ENCODE measurements around the gene PRPF4.
"Not testable (repeated sequence)": the region's sequence is repeated elsewhere in the genome, so short reads cannot be mapped to it uniquely, and the experiment has no call there.

Gene PRPF4

GRCh38 chr9:113275157-113276131, at the start of gene PRPF4, which contains the start of gene CDC26:
Gene PRPF4 (plus strand): TSS chr9:113275658. CDS start chr9:113275744, 86 bp downstream.
Gene CDC26 (minus strand): TSS chr9:113275572. CDS start chr9:113272507, 3,065 bp downstream.
- peak; percentile 98 for DNase-seq (ENCODE audit: extremely low spot score)
- TF ChIP-seq CTBP1 (IDR thresholded peaks at IDR 0.05; ENCODE audit: borderline replicate concordance) (no peak), FOXK2 (IDR thresholded peaks at IDR 0.05) (no peak), BHLHE40 (IDR thresholded peaks at IDR 0.05; ENCODE audit: borderline replicate concordance) (no peak), L3MBTL2 (conservative IDR thresholded peaks at IDR 0.05) (peak; percentile 66), ARNT (IDR thresholded peaks at IDR 0.05) (no peak), ELF4 (IDR thresholded peaks at IDR 0.05) (peak; percentile 54), SUZ12 (IDR thresholded peaks at IDR 0.05) (no peak), FOXM1 (IDR thresholded peaks at IDR 0.05; ENCODE audit: borderline replicate concordance) (no peak)
- TF ChIP-seq, protein P1, sequence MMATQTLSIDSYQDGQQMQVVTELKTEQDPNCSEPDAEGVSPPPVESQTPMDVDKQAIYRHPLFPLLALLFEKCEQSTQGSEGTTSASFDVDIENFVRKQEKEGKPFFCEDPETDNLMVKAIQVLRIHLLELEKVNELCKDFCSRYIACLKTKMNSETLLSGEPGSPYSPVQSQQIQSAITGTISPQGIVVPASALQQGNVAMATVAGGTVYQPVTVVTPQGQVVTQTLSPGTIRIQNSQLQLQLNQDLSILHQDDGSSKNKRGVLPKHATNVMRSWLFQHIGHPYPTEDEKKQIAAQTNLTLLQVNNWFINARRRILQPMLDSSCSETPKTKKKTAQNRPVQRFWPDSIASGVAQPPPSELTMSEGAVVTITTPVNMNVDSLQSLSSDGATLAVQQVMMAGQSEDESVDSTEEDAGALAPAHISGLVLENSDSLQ (IDR thresholded peaks at IDR 0.05) = peak; percentile 79
- CTCF ChIA-PET = interaction anchor here (0.6 to 2.0 kb wide), 11 partner anchors 13 to 381 kb away, joined by 3 to 9 read pairs (median 3); partner anchors contain the start of gene ALAD
- POLR2A ChIA-PET = interaction anchor here (0.6 to 2.4 kb wide), 29 partner anchors 9 to 404 kb away, joined by 3 to 28 read pairs (median 5); partner anchors contain the start of genes ALAD, BSPRY, C9orf43 and FKBP15

DNA sequence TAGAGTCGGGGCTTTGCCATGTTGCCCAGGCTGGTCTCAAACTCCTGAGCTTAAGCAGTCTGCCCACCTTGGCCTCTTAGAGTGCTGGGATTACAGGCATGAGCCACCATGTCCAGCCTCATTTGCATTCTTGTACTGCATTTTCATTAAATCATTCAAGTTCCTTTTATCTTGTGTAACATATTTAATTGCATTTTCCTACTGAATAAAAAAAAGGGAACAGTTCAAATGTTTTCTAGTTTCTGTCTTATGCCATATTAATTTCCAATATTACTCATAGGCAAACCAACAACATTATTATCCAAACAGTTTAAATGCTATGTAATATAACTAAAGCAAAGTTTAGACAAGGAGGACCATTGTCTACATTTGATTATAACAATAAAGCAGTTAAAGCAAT, 48.0 kb upstream of the PRPF4 start:
- POLR2A ChIA-PET = no interaction called here
- CTCF ChIA-PET = no interaction called here

DNA sequence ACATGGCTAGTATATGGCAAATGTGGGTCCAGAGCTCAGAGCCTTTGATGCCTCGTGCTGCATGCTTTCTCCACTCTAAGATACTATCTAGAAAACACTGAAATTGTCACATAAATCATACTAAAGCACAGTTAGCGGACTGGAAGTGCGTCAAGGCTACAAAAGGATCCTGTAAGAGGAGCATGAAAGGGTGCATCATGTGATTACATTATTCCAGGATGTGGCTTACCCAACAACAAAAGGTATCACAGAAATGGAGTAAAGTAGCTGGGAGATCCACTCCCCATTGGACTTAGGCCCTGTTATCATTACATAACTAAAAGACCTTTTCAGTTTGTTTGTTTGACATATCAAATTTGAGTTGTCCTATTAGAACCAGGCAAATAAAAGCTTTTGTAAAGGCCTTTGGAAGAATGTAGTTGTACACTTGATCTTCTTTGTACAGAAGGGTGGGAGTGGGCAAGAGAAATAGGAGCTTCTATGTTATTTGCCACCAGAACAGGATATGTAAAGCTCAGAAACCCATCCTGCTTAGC, 47.3 kb upstream of the PRPF4 start:
- ChIA-PET POLR2A (interaction anchor here (1.0 kb wide), 1 partner anchor 47 kb away, joined by 6 read pairs; the partner anchor contains the start of genes CDC26 and PRPF4), CTCF (interaction anchor here (0.7 kb wide), 1 partner anchor 47 kb away, joined by 3 read pairs; no protein-coding TSS in a partner anchor)
- no peak for TF ChIP-seq ELF4 (IDR thresholded peaks at IDR 0.05)
- TF ChIP-seq FOXM1 (IDR thresholded peaks at IDR 0.05; ENCODE audit: borderline replicate concordance) = no peak
- no peak for TF ChIP-seq ZNF384 (IDR thresholded peaks at IDR 0.05)
- no peak for TF ChIP-seq HDGF (IDR thresholded peaks at IDR 0.05; ENCODE audit: borderline replicate concordance)
- no peak for TF ChIP-seq BHLHE40 (IDR thresholded peaks at IDR 0.05; ENCODE audit: borderline replicate concordance)
- TF ChIP-seq, protein P1 (IDR thresholded peaks at IDR 0.05) = peak; percentile 62
- TF ChIP-seq TARDBP (IDR thresholded peaks at IDR 0.05) = no peak
- no peak for TF ChIP-seq LEF1 (IDR thresholded peaks at IDR 0.05; ENCODE audit: borderline replicate concordance)
- no peak for TF ChIP-seq CTBP1 (IDR thresholded peaks at IDR 0.05; ENCODE audit: borderline replicate concordance)
- peak; percentile 34; the same call in 1 of the 2 replicates for TF ChIP-seq L3MBTL2 (conservative IDR thresholded peaks at IDR 0.05)
- no peak for TF ChIP-seq NFRKB (IDR thresholded peaks at IDR 0.05)
- no peak for TF ChIP-seq FOXA1 (IDR thresholded peaks at IDR 0.05)
- no peak for TF ChIP-seq ARNT (IDR thresholded peaks at IDR 0.05)
- no peak for TF ChIP-seq SP1 (IDR thresholded peaks at IDR 0.05)
- DNase-seq (ENCODE audit: extremely low spot score) = no peak

More for the DNA sequence above, 48.0 kb upstream of the PRPF4 start:
- DNase-seq (ENCODE audit: extremely low spot score) = no peak
- TF ChIP-seq CTBP1 (IDR thresholded peaks at IDR 0.05; ENCODE audit: borderline replicate concordance) (no peak), NFRKB (IDR thresholded peaks at IDR 0.05) (no peak), SUZ12 (IDR thresholded peaks at IDR 0.05) (no peak), ARNT (IDR thresholded peaks at IDR 0.05) (no peak), ZNF384 (IDR thresholded peaks at IDR 0.05) (no peak)

GRCh38 chr9:113231701-113232100, 43.8 kb upstream of the PRPF4 start:
- CTCF ChIA-PET = no interaction called here
- POLR2A ChIA-PET = no interaction called here
- DNase-seq (ENCODE audit: extremely low spot score) = no peak
- no peak for TF ChIP-seq FOXK2 (IDR thresholded peaks at IDR 0.05)
- no peak for TF ChIP-seq ELF4 (IDR thresholded peaks at IDR 0.05)
- TF ChIP-seq FOXA1 (IDR thresholded peaks at IDR 0.05) = no peak
- no peak for TF ChIP-seq NFRKB (IDR thresholded peaks at IDR 0.05)
- TF ChIP-seq L3MBTL2 (conservative IDR thresholded peaks at IDR 0.05) = no peak
- no peak for TF ChIP-seq HDGF (IDR thresholded peaks at IDR 0.05; ENCODE audit: borderline replicate concordance)
- TF ChIP-seq SUZ12 (IDR thresholded peaks at IDR 0.05) = no peak
- TF ChIP-seq SP1 (IDR thresholded peaks at IDR 0.05) = no peak
- no peak for TF ChIP-seq CTBP1 (IDR thresholded peaks at IDR 0.05; ENCODE audit: borderline replicate concordance)
- TF ChIP-seq LEF1 (IDR thresholded peaks at IDR 0.05; ENCODE audit: borderline replicate concordance) = no peak

DNA sequence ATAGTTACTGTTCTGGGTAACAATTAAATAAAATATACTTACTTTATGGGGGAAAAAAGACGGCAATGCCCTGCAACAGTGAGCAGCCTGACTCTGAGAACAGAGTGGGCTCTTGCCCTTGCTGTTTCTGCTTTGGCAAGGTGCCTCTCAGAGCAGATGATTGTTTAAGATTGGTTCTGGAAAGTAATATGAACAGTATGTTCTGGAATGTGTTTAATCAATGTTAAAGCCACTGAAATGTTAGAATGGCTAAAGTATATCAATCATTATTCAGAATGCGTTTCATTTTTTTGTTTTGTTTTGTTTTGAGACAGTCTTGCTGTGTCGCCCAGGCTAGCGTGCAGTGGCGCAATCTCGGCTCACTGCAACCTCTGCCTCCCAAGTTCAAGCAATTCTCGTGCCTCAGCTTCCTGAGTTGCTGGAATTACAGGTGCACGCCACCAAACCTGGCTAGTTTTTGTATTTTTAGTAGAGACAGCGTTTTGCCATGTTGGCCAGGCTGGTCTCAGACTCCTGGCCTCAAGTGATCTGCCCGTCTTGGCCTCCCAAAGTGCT, 39.7 kb upstream of the PRPF4 start:
- DNase-seq (ENCODE audit: extremely low spot score); CTCF ChIA-PET; POLR2A ChIA-PET: not testable (repeated sequence)

DNA sequence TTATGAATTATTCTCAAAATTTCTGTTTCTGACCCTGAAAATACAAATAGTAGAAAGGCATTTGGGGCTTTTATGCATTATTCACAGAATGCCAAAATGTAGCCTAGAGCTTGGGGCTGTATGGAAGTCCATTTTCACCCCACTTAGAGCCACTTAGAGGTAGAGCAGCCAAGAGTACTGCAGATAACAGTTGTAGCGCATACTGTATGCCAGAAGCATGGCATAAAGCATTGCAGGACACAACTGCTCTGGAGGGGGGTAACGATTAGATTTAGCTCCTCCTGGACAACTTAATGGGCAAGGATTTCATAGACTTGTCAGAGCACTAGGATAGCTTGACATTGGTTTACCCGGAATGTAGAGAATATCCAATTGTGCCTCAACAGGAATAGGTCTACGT, 38.4 kb upstream of the PRPF4 start:
- ChIA-PET CTCF (interaction anchor here (0.6 kb wide), 1 partner anchor 353 kb away, joined by 3 read pairs; no protein-coding TSS in a partner anchor), POLR2A (interaction anchor here (1.5 kb wide), 1 partner anchor 16 kb away, joined by 5 read pairs; the partner anchor contains the start of genes FKBP15 and SLC31A1)
- DNase-seq (ENCODE audit: extremely low spot score) = no peak

More for the DNA sequence above, 38.4 kb upstream of the PRPF4 start:
- TF ChIP-seq HDGF (IDR thresholded peaks at IDR 0.05; ENCODE audit: borderline replicate concordance) = no peak
- TF ChIP-seq LEF1 (IDR thresholded peaks at IDR 0.05; ENCODE audit: borderline replicate concordance) = no peak
- TF ChIP-seq FOXK2 (IDR thresholded peaks at IDR 0.05) = no peak
- no peak for TF ChIP-seq ARNT (IDR thresholded peaks at IDR 0.05)
- TF ChIP-seq L3MBTL2 (conservative IDR thresholded peaks at IDR 0.05) = no peak

Measured in HEK293T (cell line).